GM23338 (cell line): Measurements from ENCODE around the gene SND1. TPM values are rescaled to one million over a fixed set of nuclear protein-coding genes. Genes with fewer than 3 reads are reported as not detected.

Experiments
- ATAC-seq: fragments of 200-7000 bp; cut with Tn5 transposase; 3 replicates; pipeline ENCODE4 v1.9.1; 2020
- DNase-seq: peaks from one replicate; pipeline ENCODE4 v3.0.0-alpha.2; 2015; ENCODE audit warnings: low spot score
- H2AFZ ChIP-seq: fragments of 200-600 bp; sonication (generic); 2 replicates; pipeline ENCODE4 v1.8.0; 2016; ENCODE audit warnings: antibody characterized with exemption, mild to moderate bottlenecking, moderate library complexity
- H3F3A ChIP-seq: fragments of 200-600 bp; sonication (generic); replicated peaks from 2 replicates; pipeline ENCODE4 v1.8.0; 2017; ENCODE audit warnings: antibody characterized with exemption, mixed run types, low read depth
- H3K27ac ChIP-seq: fragments of 200-600 bp; sonication (generic); 2 replicates; pipeline ENCODE4 v1.6.1; 2016; ENCODE audit warnings: low read depth
- H3K27me3 ChIP-seq: fragments of 200-600 bp; sonication (generic); 2 replicates; pipeline ENCODE4 v1.8.0; 2016; ENCODE audit warnings: mild to moderate bottlenecking, mixed run types, moderate library complexity; ENCODE audit not compliant: insufficient read depth
- H3K36me3 ChIP-seq: fragments of 200-600 bp; sonication (generic); 2 replicates; pipeline ENCODE4 v1.8.0; 2016; ENCODE audit warnings: mild to moderate bottlenecking; ENCODE audit not compliant: insufficient read depth
- H3K4me1 ChIP-seq: fragments of 200-600 bp; sonication (generic); 2 replicates; pipeline ENCODE4 v1.8.0; 2016; ENCODE audit warnings: mild to moderate bottlenecking, moderate library complexity; ENCODE audit not compliant: insufficient read depth
- H3K4me2 ChIP-seq: fragments of 200-600 bp; sonication (generic); 2 replicates; pipeline ENCODE4 v1.7.1; 2017; ENCODE audit warnings: mixed run types
- H3K4me3 ChIP-seq: fragments of 200-600 bp; sonication (generic); 2 replicates; pipeline ENCODE4 v1.6.1; 2016; ENCODE audit warnings: mixed run types
- H3K79me2 ChIP-seq: fragments of 200-600 bp; sonication (generic); replicated peaks from 2 replicates; pipeline ENCODE4 v1.8.0; 2017; ENCODE audit warnings: mild to moderate bottlenecking; ENCODE audit not compliant: insufficient read depth
- H3K9me2 ChIP-seq: fragments of 200-600 bp; sonication (generic); 2 replicates; pipeline ENCODE4 v1.8.0; 2017; ENCODE audit not compliant: insufficient read depth
- H4K20me1 ChIP-seq: fragments of 200-600 bp; sonication (generic); replicated peaks from 2 replicates; pipeline ENCODE4 v1.8.0; 2017; ENCODE audit warnings: mild to moderate bottlenecking; ENCODE audit not compliant: insufficient read depth
- H3K27ac Mint-ChIP-seq: 2 replicates; pipeline ENCODE4 v1.8.0; 2020; ENCODE audit warnings: inconsistent platforms, mild to moderate bottlenecking, moderate library complexity, mixed read lengths
- H3K27me3 Mint-ChIP-seq: 3 replicates; pipeline ENCODE4 v1.8.0; 2022; ENCODE audit warnings: low read depth, mild to moderate bottlenecking, moderate library complexity, mixed read lengths, inconsistent platforms; ENCODE audit not compliant: insufficient read depth, poor library complexity
- H3K36me3 Mint-ChIP-seq: 3 replicates; pipeline ENCODE4 v1.8.0; 2021; ENCODE audit warnings: low read depth, mild to moderate bottlenecking, inconsistent platforms, moderate library complexity, mixed read lengths
- H3K4me1 Mint-ChIP-seq: 3 replicates; pipeline ENCODE4 v1.8.0; 2020; ENCODE audit warnings: mild to moderate bottlenecking, inconsistent platforms, mixed read lengths
- H3K4me3 Mint-ChIP-seq: 3 replicates; pipeline ENCODE4 v1.8.0; 2021; ENCODE audit warnings: moderate library complexity, mild to moderate bottlenecking, inconsistent platforms, mixed read lengths
- H3K9me3 Mint-ChIP-seq: 3 replicates; pipeline ENCODE4 v1.8.0; 2020; ENCODE audit warnings: moderate library complexity, mild to moderate bottlenecking, inconsistent platforms, mixed read lengths
- CREB1 ChIP-seq: fragments of 250-450 bp; sonication (Bioruptor Pico); IDR thresholded peaks from 2 replicates; pipeline ENCODE4 v1.5.0; 2020; ENCODE audit warnings: low read depth, mild to moderate bottlenecking, moderate library complexity
- EZH2 ChIP-seq: fragments of 200-600 bp; sonication (generic); IDR thresholded peaks from one replicate; pipeline ENCODE4 v1.8.0; 2017; ENCODE audit warnings: antibody characterized with exemption, mild to moderate bottlenecking, low read depth; ENCODE audit not compliant: unreplicated experiment
- EZH2phosphoT487 ChIP-seq: fragments of 200-600 bp; sonication (generic); IDR thresholded peaks from one replicate; pipeline ENCODE4 v1.8.1; 2018; ENCODE audit warnings: antibody characterized with exemption; ENCODE audit not compliant: unreplicated experiment
- JUNB ChIP-seq: IDR thresholded peaks from one replicate; pipeline ENCODE4 v1.6.1; 2016; ENCODE audit warnings: antibody characterized with exemption; ENCODE audit not compliant: unreplicated experiment
- NANOG ChIP-seq: IDR thresholded peaks from 2 replicates; pipeline ENCODE4 v1.6.1; 2016; ENCODE audit warnings: antibody characterized with exemption, borderline replicate concordance
- POLR2AphosphoS5 ChIP-seq: IDR thresholded peaks from 2 replicates; pipeline ENCODE4 v1.6.1; 2016; ENCODE audit warnings: antibody characterized with exemption, low read depth
- STAT1 ChIP-seq: IDR thresholded peaks from one replicate; pipeline ENCODE4 v1.6.1; 2016; ENCODE audit warnings: antibody characterized with exemption; ENCODE audit not compliant: unreplicated experiment
- ZNF114 ChIP-seq: fragments of 250-450 bp; sonication (Bioruptor Pico); IDR thresholded peaks from 2 replicates; pipeline ENCODE4 v1.5.0; 2020; ENCODE audit warnings: mild to moderate bottlenecking, moderate library complexity
- ZNF331 ChIP-seq: fragments of 250-450 bp; sonication (Bioruptor Pico); IDR thresholded peaks from 2 replicates; pipeline ENCODE4 v1.5.0; 2020; ENCODE audit warnings: low read depth, mild to moderate bottlenecking, moderate library complexity
- polyA plus RNA-seq: library from polyadenylated mRNA; unstranded; fragments of >200 nt; fragmentation: Nextera tagmentation; extraction: Ambion mirVana; gene quantifications from 2 replicates; pipeline ENCODE4 v1.2.1, GENCODE V29; 2016
- total RNA-seq: library from RNA; depleted of rRNA; stranded (reverse); fragments of >200 nt; shearing (Covaris generic); gene quantifications from 2 replicates; pipeline ENCODE4 v1.2.3, GENCODE V29; 2014
- TF ChIP-seq, protein P1 (sequence below): fragments of 250-450 bp; sonication (Bioruptor Pico); IDR thresholded peaks from 2 replicates; pipeline ENCODE4 v1.5.0; 2020; ENCODE audit warnings: mild to moderate bottlenecking, moderate library complexity
- TF ChIP-seq, protein P2 (sequence below): IDR thresholded peaks from 2 replicates; pipeline ENCODE4 v1.6.1; 2016; ENCODE audit warnings: antibody characterized with exemption
- TF ChIP-seq, protein P3 (sequence below), 2 experiments: fragments of 200-600 bp in 1 of 2; sonication (generic) in 1 of 2; conservative IDR thresholded peaks; 2 replicates each; pipeline versions ENCODE4 v1.5.1 to v1.6.1; 2016 to 2017; ENCODE audit warnings: antibody characterized with exemption in 2 of 2, low read depth in 2 of 2, mild to moderate bottlenecking in 2 of 2, moderate library complexity in 1 of 2
- TF ChIP-seq, protein P4 (sequence below): IDR thresholded peaks from one replicate; pipeline ENCODE4 v1.6.1; 2018; ENCODE audit warnings: antibody characterized with exemption; ENCODE audit not compliant: unreplicated experiment

The SND1 gene
- total and polyA plus RNA-seq, 2 experiments from 2014 or later, result 107 to 254 TPM

DNA sequence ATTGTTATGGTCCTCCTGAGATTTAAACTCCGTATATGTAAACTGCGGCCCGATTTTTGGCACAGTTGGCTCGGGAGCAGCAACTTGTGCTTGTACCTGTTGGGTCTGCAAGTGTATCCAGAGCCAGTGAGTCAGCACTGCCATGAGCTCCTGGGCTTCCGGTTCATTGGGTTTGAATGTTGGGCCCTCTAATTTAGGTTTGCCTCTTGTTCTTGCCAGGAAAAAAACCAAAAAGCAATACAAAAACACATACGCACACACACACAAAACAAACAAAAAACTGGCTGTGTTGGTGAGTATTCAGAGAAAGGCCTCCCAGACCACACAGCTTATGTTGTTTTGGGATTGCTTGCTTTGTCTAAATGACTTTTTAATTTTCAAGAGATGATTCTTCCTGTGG, 26.3 kb downstream of the SND1 start:
- H4K20me1 ChIP-seq, result peaks cover 11% of the 10 kb centered on the region; the same call in 1 of the 2 replicates

More for the DNA sequence above, 26.3 kb downstream of the SND1 start:
- H3K27ac ChIP-seq, result peak overlapping the region; percentile 79
- no peaks in the 10 kb centered on the region for H3K27me3 ChIP-seq
- H3K36me3 ChIP-seq, result no peaks in the 10 kb centered on the region; the same call in 1 of the 2 replicates
- TF ChIP-seq, protein P1, sequence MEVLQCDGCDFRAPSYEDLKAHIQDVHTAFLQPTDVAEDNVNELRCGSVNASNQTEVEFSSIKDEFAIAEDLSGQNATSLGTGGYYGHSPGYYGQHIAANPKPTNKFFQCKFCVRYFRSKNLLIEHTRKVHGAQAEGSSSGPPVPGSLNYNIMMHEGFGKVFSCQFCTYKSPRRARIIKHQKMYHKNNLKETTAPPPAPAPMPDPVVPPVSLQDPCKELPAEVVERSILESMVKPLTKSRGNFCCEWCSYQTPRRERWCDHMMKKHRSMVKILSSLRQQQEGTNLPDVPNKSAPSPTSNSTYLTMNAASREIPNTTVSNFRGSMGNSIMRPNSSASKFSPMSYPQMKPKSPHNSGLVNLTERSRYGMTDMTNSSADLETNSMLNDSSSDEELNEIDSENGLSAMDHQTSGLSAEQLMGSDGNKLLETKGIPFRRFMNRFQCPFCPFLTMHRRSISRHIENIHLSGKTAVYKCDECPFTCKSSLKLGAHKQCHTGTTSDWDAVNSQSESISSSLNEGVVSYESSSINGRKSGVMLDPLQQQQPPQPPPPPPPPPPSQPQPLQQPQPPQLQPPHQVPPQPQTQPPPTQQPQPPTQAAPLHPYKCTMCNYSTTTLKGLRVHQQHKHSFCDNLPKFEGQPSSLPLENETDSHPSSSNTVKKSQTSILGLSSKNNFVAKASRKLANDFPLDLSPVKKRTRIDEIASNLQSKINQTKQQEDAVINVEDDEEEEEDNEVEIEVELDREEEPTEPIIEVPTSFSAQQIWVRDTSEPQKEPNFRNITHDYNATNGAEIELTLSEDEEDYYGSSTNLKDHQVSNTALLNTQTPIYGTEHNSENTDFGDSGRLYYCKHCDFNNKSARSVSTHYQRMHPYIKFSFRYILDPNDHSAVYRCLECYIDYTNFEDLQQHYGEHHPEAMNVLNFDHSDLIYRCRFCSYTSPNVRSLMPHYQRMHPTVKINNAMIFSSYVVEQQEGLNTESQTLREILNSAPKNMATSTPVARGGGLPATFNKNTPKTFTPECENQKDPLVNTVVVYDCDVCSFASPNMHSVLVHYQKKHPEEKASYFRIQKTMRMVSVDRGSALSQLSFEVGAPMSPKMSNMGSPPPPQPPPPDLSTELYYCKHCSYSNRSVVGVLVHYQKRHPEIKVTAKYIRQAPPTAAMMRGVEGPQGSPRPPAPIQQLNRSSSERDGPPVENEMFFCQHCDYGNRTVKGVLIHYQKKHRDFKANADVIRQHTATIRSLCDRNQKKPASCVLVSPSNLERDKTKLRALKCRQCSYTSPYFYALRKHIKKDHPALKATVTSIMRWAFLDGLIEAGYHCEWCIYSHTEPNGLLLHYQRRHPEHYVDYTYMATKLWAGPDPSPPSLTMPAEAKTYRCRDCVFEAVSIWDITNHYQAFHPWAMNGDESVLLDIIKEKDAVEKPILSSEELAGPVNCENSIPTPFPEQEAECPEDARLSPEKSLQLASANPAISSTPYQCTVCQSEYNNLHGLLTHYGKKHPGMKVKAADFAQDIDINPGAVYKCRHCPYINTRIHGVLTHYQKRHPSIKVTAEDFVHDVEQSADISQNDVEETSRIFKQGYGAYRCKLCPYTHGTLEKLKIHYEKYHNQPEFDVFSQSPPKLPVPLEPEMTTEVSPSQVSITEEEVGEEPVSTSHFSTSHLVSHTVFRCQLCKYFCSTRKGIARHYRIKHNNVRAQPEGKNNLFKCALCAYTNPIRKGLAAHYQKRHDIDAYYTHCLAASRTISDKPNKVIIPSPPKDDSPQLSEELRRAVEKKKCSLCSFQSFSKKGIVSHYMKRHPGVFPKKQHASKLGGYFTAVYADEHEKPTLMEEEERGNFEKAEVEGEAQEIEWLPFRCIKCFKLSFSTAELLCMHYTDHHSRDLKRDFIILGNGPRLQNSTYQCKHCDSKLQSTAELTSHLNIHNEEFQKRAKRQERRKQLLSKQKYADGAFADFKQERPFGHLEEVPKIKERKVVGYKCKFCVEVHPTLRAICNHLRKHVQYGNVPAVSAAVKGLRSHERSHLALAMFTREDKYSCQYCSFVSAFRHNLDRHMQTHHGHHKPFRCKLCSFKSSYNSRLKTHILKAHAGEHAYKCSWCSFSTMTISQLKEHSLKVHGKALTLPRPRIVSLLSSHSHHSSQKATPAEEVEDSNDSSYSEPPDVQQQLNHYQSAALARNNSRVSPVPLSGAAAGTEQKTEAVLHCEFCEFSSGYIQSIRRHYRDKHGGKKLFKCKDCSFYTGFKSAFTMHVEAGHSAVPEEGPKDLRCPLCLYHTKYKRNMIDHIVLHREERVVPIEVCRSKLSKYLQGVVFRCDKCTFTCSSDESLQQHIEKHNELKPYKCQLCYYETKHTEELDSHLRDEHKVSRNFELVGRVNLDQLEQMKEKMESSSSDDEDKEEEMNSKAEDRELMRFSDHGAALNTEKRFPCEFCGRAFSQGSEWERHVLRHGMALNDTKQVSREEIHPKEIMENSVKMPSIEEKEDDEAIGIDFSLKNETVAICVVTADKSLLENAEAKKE (CRISPR knock-in tag), result no peak
- no peak for TF ChIP-seq ZNF114
- no peak for TF ChIP-seq CREB1
- TF ChIP-seq, protein P2, sequence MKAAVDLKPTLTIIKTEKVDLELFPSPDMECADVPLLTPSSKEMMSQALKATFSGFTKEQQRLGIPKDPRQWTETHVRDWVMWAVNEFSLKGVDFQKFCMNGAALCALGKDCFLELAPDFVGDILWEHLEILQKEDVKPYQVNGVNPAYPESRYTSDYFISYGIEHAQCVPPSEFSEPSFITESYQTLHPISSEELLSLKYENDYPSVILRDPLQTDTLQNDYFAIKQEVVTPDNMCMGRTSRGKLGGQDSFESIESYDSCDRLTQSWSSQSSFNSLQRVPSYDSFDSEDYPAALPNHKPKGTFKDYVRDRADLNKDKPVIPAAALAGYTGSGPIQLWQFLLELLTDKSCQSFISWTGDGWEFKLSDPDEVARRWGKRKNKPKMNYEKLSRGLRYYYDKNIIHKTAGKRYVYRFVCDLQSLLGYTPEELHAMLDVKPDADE, result no peak
- no peak for TF ChIP-seq EZH2phosphoT487
- TF ChIP-seq JUNB, result no peak
- TF ChIP-seq, protein P3, sequence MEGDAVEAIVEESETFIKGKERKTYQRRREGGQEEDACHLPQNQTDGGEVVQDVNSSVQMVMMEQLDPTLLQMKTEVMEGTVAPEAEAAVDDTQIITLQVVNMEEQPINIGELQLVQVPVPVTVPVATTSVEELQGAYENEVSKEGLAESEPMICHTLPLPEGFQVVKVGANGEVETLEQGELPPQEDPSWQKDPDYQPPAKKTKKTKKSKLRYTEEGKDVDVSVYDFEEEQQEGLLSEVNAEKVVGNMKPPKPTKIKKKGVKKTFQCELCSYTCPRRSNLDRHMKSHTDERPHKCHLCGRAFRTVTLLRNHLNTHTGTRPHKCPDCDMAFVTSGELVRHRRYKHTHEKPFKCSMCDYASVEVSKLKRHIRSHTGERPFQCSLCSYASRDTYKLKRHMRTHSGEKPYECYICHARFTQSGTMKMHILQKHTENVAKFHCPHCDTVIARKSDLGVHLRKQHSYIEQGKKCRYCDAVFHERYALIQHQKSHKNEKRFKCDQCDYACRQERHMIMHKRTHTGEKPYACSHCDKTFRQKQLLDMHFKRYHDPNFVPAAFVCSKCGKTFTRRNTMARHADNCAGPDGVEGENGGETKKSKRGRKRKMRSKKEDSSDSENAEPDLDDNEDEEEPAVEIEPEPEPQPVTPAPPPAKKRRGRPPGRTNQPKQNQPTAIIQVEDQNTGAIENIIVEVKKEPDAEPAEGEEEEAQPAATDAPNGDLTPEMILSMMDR (conservative IDR thresholded peaks at IDR 0.05; ENCODE audit: low read depth in 2 of 2), result no peak
- no peak for TF ChIP-seq POLR2AphosphoS5
- TF ChIP-seq STAT1, result no peak
- TF ChIP-seq, protein P4, sequence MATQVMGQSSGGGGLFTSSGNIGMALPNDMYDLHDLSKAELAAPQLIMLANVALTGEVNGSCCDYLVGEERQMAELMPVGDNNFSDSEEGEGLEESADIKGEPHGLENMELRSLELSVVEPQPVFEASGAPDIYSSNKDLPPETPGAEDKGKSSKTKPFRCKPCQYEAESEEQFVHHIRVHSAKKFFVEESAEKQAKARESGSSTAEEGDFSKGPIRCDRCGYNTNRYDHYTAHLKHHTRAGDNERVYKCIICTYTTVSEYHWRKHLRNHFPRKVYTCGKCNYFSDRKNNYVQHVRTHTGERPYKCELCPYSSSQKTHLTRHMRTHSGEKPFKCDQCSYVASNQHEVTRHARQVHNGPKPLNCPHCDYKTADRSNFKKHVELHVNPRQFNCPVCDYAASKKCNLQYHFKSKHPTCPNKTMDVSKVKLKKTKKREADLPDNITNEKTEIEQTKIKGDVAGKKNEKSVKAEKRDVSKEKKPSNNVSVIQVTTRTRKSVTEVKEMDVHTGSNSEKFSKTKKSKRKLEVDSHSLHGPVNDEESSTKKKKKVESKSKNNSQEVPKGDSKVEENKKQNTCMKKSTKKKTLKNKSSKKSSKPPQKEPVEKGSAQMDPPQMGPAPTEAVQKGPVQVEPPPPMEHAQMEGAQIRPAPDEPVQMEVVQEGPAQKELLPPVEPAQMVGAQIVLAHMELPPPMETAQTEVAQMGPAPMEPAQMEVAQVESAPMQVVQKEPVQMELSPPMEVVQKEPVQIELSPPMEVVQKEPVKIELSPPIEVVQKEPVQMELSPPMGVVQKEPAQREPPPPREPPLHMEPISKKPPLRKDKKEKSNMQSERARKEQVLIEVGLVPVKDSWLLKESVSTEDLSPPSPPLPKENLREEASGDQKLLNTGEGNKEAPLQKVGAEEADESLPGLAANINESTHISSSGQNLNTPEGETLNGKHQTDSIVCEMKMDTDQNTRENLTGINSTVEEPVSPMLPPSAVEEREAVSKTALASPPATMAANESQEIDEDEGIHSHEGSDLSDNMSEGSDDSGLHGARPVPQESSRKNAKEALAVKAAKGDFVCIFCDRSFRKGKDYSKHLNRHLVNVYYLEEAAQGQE, result no peak
- no peak for TF ChIP-seq ZNF331
- TF ChIP-seq NANOG, result no peak
- TF ChIP-seq EZH2, result no peak
- no peak for ATAC-seq
- H3K79me2 ChIP-seq, result peaks cover 100% of the 10 kb centered on the region
- H3F3A ChIP-seq, result peaks cover 2% of the 10 kb centered on the region
- H3K4me2 ChIP-seq, result no peak overlapping the region; the same call in 1 of the 2 replicates
- Mint-ChIP-seq H3K4me3 (no peak overlapping the region), H3K4me1 (peaks cover 82% of the 10 kb centered on the region), H3K27ac (peak overlapping the region; percentile 93), H3K9me3 (peaks cover 2% of the 10 kb centered on the region; the same call in 1 of the 3 replicates), H3K36me3 (peaks cover 27% of the 10 kb centered on the region; the same call in 2 of the 3 replicates), H3K27me3 (peaks cover 12% of the 10 kb centered on the region)
- no peak for DNase-seq
- no peak overlapping the region for H3K4me3 ChIP-seq
- H2AFZ ChIP-seq, result no peak overlapping the region
- peaks cover 77% of the 10 kb centered on the region for H3K4me1 ChIP-seq
- H3K9me2 ChIP-seq, result no peaks in the 10 kb centered on the region
